ENCODE results near the gene SSC4D.

Gene SSC4D

GRCh38 chr7:76351372-76351771 lies 58.1 kb downstream of the SSC4D start:
- DNase-seq = no peak

- DNase-seq = no peak
Measured at GRCh38 chr7:76349313-76349885, 60.1 kb downstream of the SSC4D start.

GRCh38 chr7:76347710-76348109 lies 61.8 kb downstream of the SSC4D start:
- no peak for DNase-seq

GRCh38 chr7:76346778-76347177 lies 62.7 kb downstream of the SSC4D start:
- DNase-seq = no peak

- DNase-seq = no peak
Measured at GRCh38 chr7:76346097-76346496, 63.4 kb downstream of the SSC4D start.

- DNase-seq = no peak
Measured at GRCh38 chr7:76343931-76344321, 65.6 kb downstream of the SSC4D start.

- peak; percentile 22 for DNase-seq
Measured at GRCh38 chr7:76343294-76343930, 66.1 kb downstream of the SSC4D start.

- no peak for DNase-seq
Measured at GRCh38 chr7:76342222-76342621, 67.3 kb downstream of the SSC4D start.

- no peak for DNase-seq
Measured at GRCh38 chr7:76340617-76341131, 68.8 kb downstream of the SSC4D start.
